Thyroid gland (tissue), 4 donors: ENCODE measurements around the gene CCDC9B. TPM values are rescaled to one million over a fixed set of nuclear protein-coding genes. Genes with fewer than 3 reads are reported as not detected.

Experiments
- DNase-seq, 2 donors: peaks; one replicate each; pipeline ENCODE4 v3.0.0-alpha.2; 2019
- H3K27ac ChIP-seq, 3 donors: fragments of 200-600 bp; sonication (generic); 1 replicate in 2 of 3; 2 replicates in 1 of 3; pipeline ENCODE4 v1.5.1; 2016 to 2019; ENCODE audit warnings: mild to moderate bottlenecking in 1 of 3, moderate library complexity in 1 of 3
- H3K27me3 ChIP-seq: fragments of 200-600 bp; sonication (generic); one replicate; pipeline ENCODE4 v1.5.1; 2019
- H3K36me3 ChIP-seq, 2 donors: fragments of 200-600 bp; sonication (generic); one replicate each; pipeline ENCODE4 v1.5.1; 2016 to 2019
- H3K4me1 ChIP-seq, 2 donors: fragments of 200-600 bp; sonication (generic); one replicate each; pipeline ENCODE4 v1.5.1; 2017 to 2019
- H3K4me3 ChIP-seq, 3 donors: fragments of 200-600 bp; sonication (generic); replicated peaks in 1 of 3; 1 replicate in 2 of 3; 2 replicates in 1 of 3; pipeline ENCODE4 v1.5.1; 2016; ENCODE audit warnings: mild to moderate bottlenecking in 1 of 3
- H3K9me3 ChIP-seq: fragments of 200-600 bp; sonication (generic); one replicate; pipeline ENCODE4 v1.5.1; 2017
- CTCF ChIP-seq, 6 experiments: fragments of 200-600 bp in 3 of 6; fragments of 450-650 bp in 3 of 6; sonication (generic) in 3 of 6; IDR thresholded peaks; one replicate each; pipeline ENCODE4 v1.5.1; 2016 to 2019; ENCODE audit warnings: antibody characterized with exemption in 6 of 6, mild to moderate bottlenecking in 2 of 6, inconsistent platforms in 1 of 6, moderate library complexity in 1 of 6
- POLR2A ChIP-seq, 2 donors: fragments of 450-650 bp; IDR thresholded peaks; one replicate each; pipeline ENCODE4 v1.6.1; 2017; ENCODE audit warnings: antibody characterized with exemption in 2 of 2, mild to moderate bottlenecking in 2 of 2, moderate library complexity in 1 of 2
- WGBS, 2 donors: methylation state at CpG; one replicate each; pipeline ENCODE4 v1.1.5; 2017; 5-methylcytosine and 5-hydroxymethylcytosine counted together
- intact Hi-C: fragments of 100-400 bp; cut with DNase I; formaldehyde crosslinking; loops from one replicate; pipeline ENCODE4 v1.15.1; 2023
- total RNA-seq, 4 donors: library from RNA; depleted of rRNA; stranded (reverse); fragments of >200 nt; gene quantifications; one replicate each; pipeline ENCODE4 v1.2.3, GENCODE V29; 2016

Gene CCDC9B
- total RNA-seq, 4 donors from 2014 or later: 54.2 to 126 (median 97.5) TPM

- Histone ChIP-seq H3K27me3 (no peaks in the 10 kb centered on the region), H3K27ac (no peak overlapping the region), H3K4me1 (peaks cover 3 to 8% of the 10 kb centered on the region in 2 donors), H3K9me3 (no peaks in the 10 kb centered on the region), H3K4me3 (no peak overlapping the region), H3K36me3 (no peaks in the 10 kb centered on the region)
- intact Hi-C loops: no loop called here
- 83 to 95% methylated on average over 8 to 10 of the region's 10 CpGs for WGBS, 2 donors
- no peak for DNase-seq
- TF ChIP-seq CTCF (IDR thresholded peaks at IDR 0.05) (no peak), POLR2A (IDR thresholded peaks at IDR 0.05) (no peak)
These were observed 28.2 kb downstream of the CCDC9B start for GRCh38 chr15:40312370-40313158.

DNA sequence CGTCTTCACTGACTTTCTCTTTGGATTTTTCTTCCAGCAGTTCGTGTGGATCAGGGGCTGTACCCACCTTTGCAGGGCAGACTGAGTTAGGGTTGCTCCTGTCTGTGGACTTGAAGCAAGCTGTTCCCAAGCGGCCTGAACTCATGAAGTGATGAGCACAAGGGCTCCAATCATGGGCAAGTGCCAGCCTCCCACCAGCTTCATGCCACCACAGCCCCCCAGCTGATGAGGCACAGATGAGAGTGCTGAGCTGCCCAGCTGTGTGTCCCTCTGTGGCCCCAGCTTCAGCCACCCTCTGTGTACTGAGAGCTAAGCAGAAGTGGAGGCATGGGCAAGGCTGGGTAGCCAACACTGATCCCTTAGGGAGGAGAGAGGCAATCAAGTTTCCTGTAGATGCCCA lies 29.7 kb downstream of the CCDC9B start:
- 58 to 72% methylated on average over 3 of the region's 3 CpGs for WGBS, 2 donors
- Histone ChIP-seq H3K4me1 (peaks cover 3 to 8% of the 10 kb centered on the region in 2 donors), H3K9me3 (no peaks in the 10 kb centered on the region), H3K27me3 (no peaks in the 10 kb centered on the region), H3K36me3 (no peaks in the 10 kb centered on the region), H3K27ac (no peak overlapping the region), H3K4me3 (no peak overlapping the region)
- TF ChIP-seq CTCF (IDR thresholded peaks at IDR 0.05) (no peak), POLR2A (IDR thresholded peaks at IDR 0.05) (no peak)
- intact Hi-C loops: no loop called here
- no peak for DNase-seq

DNA sequence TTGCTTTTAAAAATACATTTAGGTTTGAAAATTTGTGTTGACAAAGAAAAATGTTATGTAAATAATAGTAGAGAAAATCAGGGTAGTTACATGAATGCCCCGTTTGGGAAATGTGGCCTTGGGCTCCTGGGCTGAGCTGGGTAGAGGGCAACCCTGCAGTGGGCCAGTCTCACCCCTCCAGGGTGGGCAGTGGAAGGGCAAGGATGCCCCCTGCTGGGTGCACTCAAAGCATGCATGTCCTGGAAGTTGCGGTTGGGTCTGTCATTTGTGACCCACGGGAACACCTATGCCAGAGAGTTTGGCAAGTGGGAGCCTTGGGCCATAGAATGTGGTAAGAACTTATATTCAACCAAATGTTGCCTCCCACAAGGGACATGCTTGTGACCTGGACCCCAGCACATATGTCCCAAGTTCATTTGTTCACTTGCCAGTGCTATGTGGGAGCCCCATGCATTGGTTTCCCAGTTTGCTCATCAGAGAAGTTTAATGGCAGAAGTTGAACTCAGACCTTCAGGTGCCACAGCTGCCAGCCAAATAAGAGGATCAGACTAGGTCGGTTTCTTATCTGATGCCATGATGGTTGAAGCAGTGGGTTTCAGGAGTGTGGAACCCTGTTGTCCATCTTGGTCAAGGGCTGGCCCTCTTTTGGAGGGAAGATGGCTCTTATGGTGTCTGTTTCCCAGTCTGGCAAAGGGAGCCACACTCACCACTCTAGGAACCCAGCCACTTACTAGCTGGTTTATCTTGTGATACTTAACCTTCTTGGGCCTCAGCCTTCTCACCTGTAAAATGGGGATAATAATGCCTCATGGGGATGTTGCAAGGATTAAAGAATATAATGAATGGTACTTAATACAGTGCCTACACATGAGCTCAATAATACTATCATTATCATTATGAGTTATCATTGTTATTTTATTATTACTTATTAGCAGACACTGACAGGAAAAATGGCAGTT lies 30.5 kb downstream of the CCDC9B start:
- H3K36me3 ChIP-seq: no peaks in the 10 kb centered on the region
- TF ChIP-seq POLR2A (IDR thresholded peaks at IDR 0.05) (no peak), CTCF (IDR thresholded peaks at IDR 0.05) (peak; percentile 14 to 67 (median 55))
- H3K27me3 ChIP-seq: no peaks in the 10 kb centered on the region
- H3K4me1 ChIP-seq: peaks cover 3 to 8% of the 10 kb centered on the region in 2 donors
- H3K27ac ChIP-seq: no peak overlapping the region
- peak; percentile 48 to 58 for DNase-seq
- no peaks in the 10 kb centered on the region for H3K9me3 ChIP-seq
- WGBS, 2 donors: 16 to 21% methylated on average over 4 of the region's 4 CpGs
- intact Hi-C loops: no loop called here
- H3K4me3 ChIP-seq: no peak overlapping the region

GRCh38 chr15:40309344-40309862 lies 31.3 kb downstream of the CCDC9B start:
- peaks cover 3 to 8% of the 10 kb centered on the region in 2 donors for H3K4me1 ChIP-seq
- intact Hi-C loops: no loop called here
- TF ChIP-seq CTCF (IDR thresholded peaks at IDR 0.05): no peak
- no peak for TF ChIP-seq POLR2A (IDR thresholded peaks at IDR 0.05)
- no peak overlapping the region for H3K4me3 ChIP-seq
- H3K27ac ChIP-seq: no peak overlapping the region
- no peaks in the 10 kb centered on the region for H3K36me3 ChIP-seq
- WGBS, 2 donors: 85 to 91% methylated on average over 8 of the region's 8 CpGs
- no peak for DNase-seq
- H3K9me3 ChIP-seq: no peaks in the 10 kb centered on the region
- no peaks in the 10 kb centered on the region for H3K27me3 ChIP-seq
